Endothelial cell of umbilical vein (primary cell): Measurements from ENCODE around the gene DIAPH3. TPM values are rescaled to one million over a fixed set of nuclear protein-coding genes. Genes with fewer than 3 reads are reported as not detected.

ENCODE experiments used
- BruUV-seq: library from RNA; stranded (reverse); fragments of 400-500 nt; replicated peaks from 2 replicates; lab custom pipeline; 2021; lab: Mats Ljungman, UMichigan
- CTCF ChIA-PET: fragments of 300-600, 350-600 bp; sonication (Branson Sonifier 250); formaldehyde crosslinking; loops from one replicate; lab custom pipeline; 2021; ENCODE audit warnings: antibody characterized with exemption, inconsistent platforms; lab: Charles Lee
- POLR2A ChIA-PET: fragments of 300-600, 350-600 bp; sonication (Branson Sonifier 250); formaldehyde crosslinking; loops from one replicate; lab custom pipeline; 2021; ENCODE audit warnings: antibody characterized with exemption, inconsistent platforms; lab: Charles Lee
- DNase-seq: peaks from one replicate; pipeline ENCODE4 v3.0.0-alpha.2; 2011; ENCODE audit warnings: low read depth, low spot score
- FAIRE-seq: peaks from 2 replicates; lab custom pipeline; 2011; peaks lifted over from hg19 to GRCh38; lab: Jason Lieb, UNC
- H2AFZ ChIP-seq: 2 replicates; pipeline ENCODE4 v1.6.0; 2012; ENCODE audit warnings: low read depth, low read length, control low read depth, inconsistent platforms
- H3K27ac ChIP-seq: 2 replicates; pipeline ENCODE4 v1.5.1; 2011; ENCODE audit warnings: low read depth, mild to moderate bottlenecking, control low read depth, low read length, moderate library complexity; ENCODE audit not compliant: insufficient read depth
- H3K27me3 ChIP-seq, 2 experiments: 2 replicates each; pipeline versions ENCODE4 v1.6.0 to v1.6.1; 2011; ENCODE audit warnings: low read length in 2 of 2, mixed read lengths in 1 of 2; ENCODE audit not compliant: control insufficient read depth in 2 of 2, insufficient read depth in 2 of 2
- H3K36me3 ChIP-seq, 2 experiments: 2 replicates in 1 of 2; 3 replicates in 1 of 2; pipeline ENCODE4 v1.5.1; 2011; ENCODE audit warnings: low read length in 2 of 2, mild to moderate bottlenecking in 1 of 2, moderate library complexity in 1 of 2; ENCODE audit not compliant: control insufficient read depth in 2 of 2, insufficient read depth in 2 of 2; ENCODE audit errors: extremely low read depth in 1 of 2
- H3K4me1 ChIP-seq: 3 replicates; pipeline ENCODE4 v1.5.1; 2011; ENCODE audit warnings: mild to moderate bottlenecking, low read length; ENCODE audit not compliant: control insufficient read depth, insufficient read depth; ENCODE audit errors: extremely low read depth
- H3K4me2 ChIP-seq: 2 replicates; pipeline ENCODE4 v1.6.1; 2011; ENCODE audit warnings: low read length, control low read depth, mixed read lengths; ENCODE audit not compliant: insufficient read depth
- H3K4me3 ChIP-seq, 3 experiments: fragments of 200-600 bp in 1 of 3; sonication (generic), shearing (Covaris generic) in 1 of 3; replicated peaks in 1 of 3; 2 replicates each; pipeline ENCODE4 v1.5.1; 2011 to 2016; ENCODE audit warnings: control low read depth in 3 of 3, low read length in 3 of 3, mild to moderate bottlenecking in 2 of 3, inconsistent platforms in 1 of 3, low read depth in 1 of 3, moderate library complexity in 1 of 3; ENCODE audit not compliant: insufficient read depth in 1 of 3
- H3K79me2 ChIP-seq: 2 replicates; pipeline ENCODE4 v1.6.0; 2012; ENCODE audit warnings: low read length, inconsistent platforms; ENCODE audit not compliant: control insufficient read depth, insufficient read depth
- H3K9ac ChIP-seq: replicated peaks from 2 replicates; pipeline ENCODE3; 2011; ENCODE audit warnings: low read length, control low read depth; ENCODE audit not compliant: insufficient read depth; ENCODE audit errors: extremely low read depth
- H3K9me1 ChIP-seq: replicated peaks from 3 replicates; pipeline ENCODE4 v1.6.0; 2011; ENCODE audit warnings: mild to moderate bottlenecking, low read length; ENCODE audit not compliant: control insufficient read depth, insufficient read depth; ENCODE audit errors: extremely low read depth
- H3K9me3 ChIP-seq: replicated peaks from 2 replicates; pipeline ENCODE4 v1.5.1; 2012; ENCODE audit warnings: low read length, inconsistent platforms; ENCODE audit not compliant: control insufficient read depth, insufficient read depth
- H4K20me1 ChIP-seq: replicated peaks from 2 replicates; pipeline ENCODE3; 2011; ENCODE audit warnings: mild to moderate bottlenecking, low read length; ENCODE audit not compliant: control insufficient read depth, insufficient read depth; ENCODE audit errors: extremely low read depth
- CTCF ChIP-seq, 2 donors: IDR thresholded peaks; 1 replicate in 1 of 2; 2 replicates in 1 of 2; pipeline ENCODE4 v1.5.1; 2011; ENCODE audit warnings: low read length in 2 of 2, mild to moderate bottlenecking in 2 of 2, moderate library complexity in 2 of 2, control low read depth in 1 of 2, inconsistent platforms in 1 of 2, low read depth in 1 of 2; ENCODE audit not compliant: insufficient read depth in 1 of 2; ENCODE audit errors: extremely low read depth in 1 of 2
- EZH2 ChIP-seq: IDR thresholded peaks from 2 replicates; pipeline ENCODE4 v1.6.1; 2012; ENCODE audit warnings: borderline replicate concordance, low read depth, mild to moderate bottlenecking, moderate library complexity, low read length, inconsistent platforms; ENCODE audit not compliant: severe bottlenecking
- FOS ChIP-seq: IDR thresholded peaks from 2 replicates; pipeline ENCODE4 v1.6.1; 2011; ENCODE audit warnings: mild to moderate bottlenecking, low read length, moderate library complexity, borderline replicate concordance; ENCODE audit not compliant: insufficient read depth
- GATA2 ChIP-seq: IDR thresholded peaks from 2 replicates; pipeline ENCODE4 v1.7.0; 2011; ENCODE audit warnings: low read depth, mild to moderate bottlenecking, moderate library complexity, mixed read lengths, low read length; ENCODE audit not compliant: insufficient read length, insufficient read depth
- JUN ChIP-seq: IDR thresholded peaks from 2 replicates; pipeline ENCODE4 v1.6.1; 2011; ENCODE audit warnings: borderline replicate concordance, low read depth; ENCODE audit not compliant: insufficient read length, insufficient read depth
- MAX ChIP-seq: IDR thresholded peaks from 2 replicates; pipeline ENCODE4 v1.6.1; 2011; ENCODE audit not compliant: insufficient read depth, insufficient read length
- MYC ChIP-seq: IDR thresholded peaks from one replicate; pipeline ENCODE4 v1.6.1; 2011; ENCODE audit warnings: mild to moderate bottlenecking, low read depth, low read length
- POLR2A ChIP-seq: IDR thresholded peaks from 2 replicates; pipeline ENCODE4 v1.6.1; 2012; ENCODE audit warnings: low read depth, mild to moderate bottlenecking, control low read depth, low read length
- POLR2AphosphoS5 ChIP-seq: IDR thresholded peaks from 2 replicates; pipeline ENCODE4 v1.6.1; 2012; ENCODE audit warnings: low read depth, mild to moderate bottlenecking, control low read depth, low read length, moderate library complexity; ENCODE audit not compliant: insufficient read depth
- dilution Hi-C: fragments of 300-500 bp; cut with MboI; formaldehyde crosslinking; loops from one replicate; pipeline ENCODE4 v1.15.0; 2019; ENCODE audit warnings: low sequenced_read_pairs; ENCODE audit not compliant: extremely low pct_ligation_motif_present
- intact Hi-C: fragments of 100-400 bp; cut with micrococcal nuclease; formaldehyde crosslinking; loops from one replicate; pipeline ENCODE4 v1.10.0; 2022
- polyA plus RNA-seq, 4 experiments: library from polyadenylated mRNA; depleted of rRNA in 3 of 4; stranded (reverse) in 3 of 4; unstranded in 1 of 4; fragments of >200 nt; gene quantifications; 2 replicates each; pipeline versions ENCODE4 v1.2.1 to v1.2.3, GENCODE V29; 2011 to 2012; ENCODE audit warnings: missing spikeins in 1 of 4
- total RNA-seq: library from RNA; stranded (reverse); gene quantifications from 2 replicates; pipeline ENCODE4 v1.2.3, GENCODE V29; 2021

Gene DIAPH3
- total and polyA plus RNA-seq, 2 donors (not counting 3 experiments of a cell fraction or from before 2014, with no cell fraction given), result 9.9 to 44.0 TPM

- Histone ChIP-seq H3K9me3 (no peaks in the 10 kb centered on the region), H4K20me1 (no peaks in the 10 kb centered on the region), H3K4me2 (no peak overlapping the region), H3K36me3 (no peaks in the 10 kb centered on the region), H2AFZ (no peak overlapping the region), H3K27ac (no peak overlapping the region), H3K9ac (no peak overlapping the region), H3K9me1 (no peaks in the 10 kb centered on the region), H3K4me1 (no peaks in the 10 kb centered on the region), H3K4me3 (no peak overlapping the region), H3K79me2 (no peaks in the 10 kb centered on the region), H3K27me3 (no peaks in the 10 kb centered on the region)
- ChIA-PET POLR2A (no interaction called here), CTCF (no interaction called here)
- no peak for DNase-seq
- intact Hi-C loops (no loop called here), dilution Hi-C loops (no loop called here)
- TF ChIP-seq CTCF (IDR thresholded peaks at IDR 0.05; ENCODE audit: extremely low read depth in 1 of 2, insufficient read depth in 1 of 2, low read depth in 1 of 2, low read length in 2 of 2), result no peak
- TF ChIP-seq MAX, result no peak
- no peak for TF ChIP-seq EZH2
- no peak for TF ChIP-seq POLR2A
- no peak for TF ChIP-seq JUN
- no peak for TF ChIP-seq FOS
- no peak for TF ChIP-seq MYC
- no peak for TF ChIP-seq GATA2
- no peak for TF ChIP-seq POLR2AphosphoS5
- BruUV-seq, result no TSS peak
- FAIRE-seq, result no peak
Measured at GRCh38 chr13:59954601-59955000, 209.1 kb downstream of the DIAPH3 start.
